ENCODE measurements around the gene NEUROG1. TPM values are rescaled to one million over a fixed set of nuclear protein-coding genes. Genes with fewer than 3 reads are reported as not detected.

NEUROG1 gene
- total and polyA plus RNA-seq, 2 experiments from 2014 or later, result not detected

DNA sequence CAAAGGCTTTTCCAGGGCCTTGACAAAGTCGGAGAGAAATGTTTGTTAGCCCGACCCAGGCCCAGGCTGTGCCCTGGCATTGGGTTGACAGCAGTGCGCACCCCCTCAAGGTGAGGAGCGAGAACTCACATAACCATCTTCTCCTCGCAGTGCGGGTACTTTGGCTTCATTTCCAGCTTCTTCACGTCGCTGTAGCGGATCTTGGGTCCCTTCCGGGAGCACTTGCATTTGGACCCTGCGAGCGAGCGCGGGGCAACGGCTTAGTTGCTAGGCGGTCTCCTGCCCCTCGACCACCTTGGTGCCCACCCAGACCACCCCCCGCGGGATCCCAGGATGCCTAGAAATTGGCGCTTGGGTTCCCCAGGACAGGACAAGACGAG, 42.5 kb upstream of the NEUROG1 start:
- TF ChIP-seq, protein P1, sequence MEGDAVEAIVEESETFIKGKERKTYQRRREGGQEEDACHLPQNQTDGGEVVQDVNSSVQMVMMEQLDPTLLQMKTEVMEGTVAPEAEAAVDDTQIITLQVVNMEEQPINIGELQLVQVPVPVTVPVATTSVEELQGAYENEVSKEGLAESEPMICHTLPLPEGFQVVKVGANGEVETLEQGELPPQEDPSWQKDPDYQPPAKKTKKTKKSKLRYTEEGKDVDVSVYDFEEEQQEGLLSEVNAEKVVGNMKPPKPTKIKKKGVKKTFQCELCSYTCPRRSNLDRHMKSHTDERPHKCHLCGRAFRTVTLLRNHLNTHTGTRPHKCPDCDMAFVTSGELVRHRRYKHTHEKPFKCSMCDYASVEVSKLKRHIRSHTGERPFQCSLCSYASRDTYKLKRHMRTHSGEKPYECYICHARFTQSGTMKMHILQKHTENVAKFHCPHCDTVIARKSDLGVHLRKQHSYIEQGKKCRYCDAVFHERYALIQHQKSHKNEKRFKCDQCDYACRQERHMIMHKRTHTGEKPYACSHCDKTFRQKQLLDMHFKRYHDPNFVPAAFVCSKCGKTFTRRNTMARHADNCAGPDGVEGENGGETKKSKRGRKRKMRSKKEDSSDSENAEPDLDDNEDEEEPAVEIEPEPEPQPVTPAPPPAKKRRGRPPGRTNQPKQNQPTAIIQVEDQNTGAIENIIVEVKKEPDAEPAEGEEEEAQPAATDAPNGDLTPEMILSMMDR (IDR thresholded peaks at IDR 0.05; ENCODE audit: low read depth, low read length), result no peak
- H3K36me3 ChIP-seq, result no peaks in the 10 kb centered on the region
- DNase-seq (ENCODE audit: low read depth in 1 of 2, low spot score in 1 of 2), result no peak
- H3K27ac ChIP-seq, result no peak overlapping the region
- H3K27me3 ChIP-seq, result peaks cover 58% of the 10 kb centered on the region
- H3K9me3 ChIP-seq (ENCODE audit: low read depth), result no peaks in the 10 kb centered on the region
- H3K4me3 ChIP-seq, result peak overlapping the region; percentile 19
- no peaks in the 10 kb centered on the region for H3K4me1 ChIP-seq (ENCODE audit: low read depth)

DNA sequence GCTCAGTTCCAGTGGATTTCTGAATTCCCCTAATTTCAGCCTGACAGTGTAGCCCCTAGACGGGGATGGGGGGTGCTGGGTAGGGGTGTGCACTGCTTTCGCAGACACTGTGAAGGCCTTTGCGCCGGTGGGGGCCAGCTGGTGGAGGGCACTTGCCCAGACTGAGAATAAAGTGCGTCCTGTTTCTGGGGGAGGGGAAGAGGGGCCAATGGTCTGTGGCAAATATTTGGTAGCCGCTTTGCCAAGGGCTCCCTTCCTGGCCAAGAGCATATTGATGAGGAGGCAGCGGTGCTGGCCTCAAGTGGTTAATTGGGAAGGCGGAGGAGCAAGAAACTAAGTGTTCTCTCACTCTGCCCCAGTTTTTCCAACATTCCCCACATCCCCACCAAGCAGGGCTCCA, 41.7 kb upstream of the NEUROG1 start:
- Histone ChIP-seq H3K27me3 (peaks cover 52% of the 10 kb centered on the region), H3K4me3 (no peak overlapping the region), H3K36me3 (no peaks in the 10 kb centered on the region), H3K9me3 (ENCODE audit: low read depth) (no peaks in the 10 kb centered on the region), H3K27ac (no peak overlapping the region), H3K4me1 (ENCODE audit: low read depth) (no peaks in the 10 kb centered on the region)
- DNase-seq (ENCODE audit: low read depth in 1 of 2, low spot score in 1 of 2), result no peak
- TF ChIP-seq, protein P1 (IDR thresholded peaks at IDR 0.05; ENCODE audit: low read depth, low read length), result no peak

- TF ChIP-seq, protein P1 (IDR thresholded peaks at IDR 0.05; ENCODE audit: low read depth, low read length), result no peak
- Histone ChIP-seq H3K36me3 (no peaks in the 10 kb centered on the region), H3K27me3 (peaks cover 51% of the 10 kb centered on the region), H3K27ac (no peak overlapping the region), H3K4me1 (ENCODE audit: low read depth) (no peaks in the 10 kb centered on the region), H3K4me3 (no peak overlapping the region), H3K9me3 (ENCODE audit: low read depth) (no peaks in the 10 kb centered on the region)
- peak in 1 of 2 donors; percentile 31 for DNase-seq (ENCODE audit: low read depth in 1 of 2, low spot score in 1 of 2)
Observed at GRCh38 chr5:135576075-135576599, 40.4 kb upstream of the NEUROG1 start.

- Histone ChIP-seq H3K36me3 (no peaks in the 10 kb centered on the region), H3K9me3 (ENCODE audit: low read depth) (no peaks in the 10 kb centered on the region), H3K27ac (no peak overlapping the region), H3K4me1 (ENCODE audit: low read depth) (no peaks in the 10 kb centered on the region), H3K27me3 (peaks cover 34% of the 10 kb centered on the region), H3K4me3 (no peak overlapping the region)
- TF ChIP-seq, protein P1 (IDR thresholded peaks at IDR 0.05; ENCODE audit: low read depth, low read length), result no peak
- no peak for DNase-seq (ENCODE audit: low read depth in 1 of 2, low spot score in 1 of 2)
Observed at GRCh38 chr5:135574493-135574892, 38.7 kb upstream of the NEUROG1 start.

GRCh38 chr5:135571902-135572301, 36.1 kb upstream of the NEUROG1 start:
- no peaks in the 10 kb centered on the region for H3K9me3 ChIP-seq (ENCODE audit: low read depth)
- H3K4me1 ChIP-seq (ENCODE audit: low read depth), result peaks cover 6% of the 10 kb centered on the region
- TF ChIP-seq, protein P1 (IDR thresholded peaks at IDR 0.05; ENCODE audit: low read depth, low read length), result no peak
- H3K36me3 ChIP-seq, result no peaks in the 10 kb centered on the region
- H3K27ac ChIP-seq, result no peak overlapping the region
- DNase-seq (ENCODE audit: low read depth in 1 of 2, low spot score in 1 of 2), result no peak
- no peak overlapping the region for H3K4me3 ChIP-seq
- peaks cover 9% of the 10 kb centered on the region for H3K27me3 ChIP-seq
